NT2/D1 (cell line): ENCODE results near the gene MTHFD2.

Experiments
- SUZ12 ChIP-seq: IDR thresholded peaks from 2 replicates; pipeline ENCODE4 v1.6.1; 2011; ENCODE audit not compliant: insufficient read length, insufficient read depth; ENCODE audit errors: extremely low read depth
- YY1 ChIP-seq: IDR thresholded peaks from 2 replicates; pipeline ENCODE4 v1.6.1; 2011; ENCODE audit not compliant: insufficient read length, insufficient read depth

DNA sequence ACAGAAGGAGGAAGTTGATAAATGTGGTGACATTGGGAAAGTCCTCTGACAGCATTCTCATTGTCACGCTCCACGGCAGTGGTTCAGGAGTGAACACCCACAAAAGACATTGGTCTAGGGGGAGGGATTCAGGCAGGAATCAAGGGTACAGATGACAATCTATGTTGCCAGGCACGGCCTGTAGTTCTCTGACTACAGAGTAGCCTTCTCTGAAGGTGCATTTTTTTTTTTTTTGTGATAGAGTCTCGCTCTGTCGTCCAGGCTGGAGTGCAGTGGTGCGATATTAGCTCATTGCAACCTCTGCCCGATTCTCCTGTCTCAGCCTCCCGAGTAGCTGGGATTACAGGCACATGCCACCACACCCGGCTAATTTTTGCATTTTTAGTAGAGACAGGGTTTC lies 12.4 kb upstream of the MTHFD2 start:
- no peak for TF ChIP-seq YY1
- no peak for TF ChIP-seq SUZ12
